ENCODE results near the gene ABHD6.

DNA sequence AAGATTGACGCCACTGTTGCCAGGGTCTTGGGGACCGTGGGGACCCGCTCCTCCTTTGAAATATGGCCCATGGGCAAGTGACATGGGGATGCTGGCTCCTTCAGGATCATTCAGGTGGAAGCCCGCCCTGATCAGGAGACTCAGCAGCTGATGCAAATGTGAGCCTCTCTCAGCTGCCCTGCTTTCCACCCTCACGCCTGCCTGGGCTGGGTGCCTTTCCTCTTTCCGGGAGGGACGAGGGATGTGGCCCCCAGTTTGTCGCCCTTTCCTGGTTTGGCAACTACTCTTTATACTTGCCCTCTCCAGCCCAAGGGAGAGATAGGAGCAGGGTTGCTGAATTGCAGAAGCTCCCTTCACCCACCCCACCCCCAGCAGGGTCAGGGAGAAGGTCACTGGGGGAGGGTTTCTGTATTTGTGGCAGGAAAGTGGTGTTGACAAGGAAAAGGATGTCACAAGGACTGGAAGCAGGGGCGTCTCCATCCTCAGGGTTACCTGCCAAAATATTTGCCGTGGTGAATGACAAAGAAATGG is 48.6 kb upstream of the ABHD6 start:
- TF ChIP-seq CTCF (IDR thresholded peaks at IDR 0.05) (no peak), POLR2A (IDR thresholded peaks at IDR 0.05) (no peak), EP300 (IDR thresholded peaks at IDR 0.05) (peak in 1 of 2 donors; percentile 35)

Measured in tibial nerve (tissue), 4 donors.